Astrocyte (in vitro differentiated cells and primary cell): Measurements from ENCODE around the gene RLBP1. TPM values are rescaled to one million over a fixed set of nuclear protein-coding genes. Genes with fewer than 3 reads are reported as not detected.

Source experiments
- DNase-seq: peaks from one replicate; pipeline ENCODE4 v3.0.0-alpha.2; 2010; ENCODE audit warnings: low read depth
- FAIRE-seq: peaks from 2 replicates; lab custom pipeline; 2011; peaks lifted over from hg19 to GRCh38; lab: Jason Lieb, UNC
- H2AFZ ChIP-seq: 2 replicates; pipeline ENCODE4 v1.6.0; 2012; ENCODE audit warnings: low read depth, low read length, inconsistent platforms
- H3K27ac ChIP-seq: 2 replicates; pipeline ENCODE4 v1.5.1; 2011; ENCODE audit warnings: low read depth, low read length, inconsistent platforms
- H3K27me3 ChIP-seq: 2 replicates; pipeline ENCODE4 v1.6.0; 2011; ENCODE audit warnings: low read length, inconsistent platforms; ENCODE audit not compliant: insufficient read depth
- H3K36me3 ChIP-seq: 2 replicates; pipeline ENCODE4 v1.5.1; 2011; ENCODE audit warnings: low read length, inconsistent platforms; ENCODE audit not compliant: insufficient read depth
- H3K4me1 ChIP-seq: 2 replicates; pipeline ENCODE4 v1.5.1; 2011; ENCODE audit warnings: low read length, inconsistent platforms; ENCODE audit not compliant: insufficient read depth
- H3K4me2 ChIP-seq: 2 replicates; pipeline ENCODE4 v1.6.0; 2012; ENCODE audit warnings: low read length, inconsistent platforms
- H3K4me3 ChIP-seq: 2 replicates; pipeline ENCODE4 v1.5.1; 2011; ENCODE audit warnings: low read depth, mild to moderate bottlenecking, low read length, inconsistent platforms; ENCODE audit not compliant: insufficient read depth
- H3K79me2 ChIP-seq: 2 replicates; pipeline ENCODE4 v1.6.0; 2012; ENCODE audit warnings: mild to moderate bottlenecking, low read length, inconsistent platforms; ENCODE audit not compliant: insufficient read depth
- H3K9ac ChIP-seq: 2 replicates; pipeline ENCODE4 v1.6.0; 2012; ENCODE audit warnings: mild to moderate bottlenecking, low read length, inconsistent platforms
- H3K9me3 ChIP-seq: 2 replicates; pipeline ENCODE4 v1.5.1; 2012; ENCODE audit warnings: low read depth, mild to moderate bottlenecking, low read length, inconsistent platforms; ENCODE audit not compliant: insufficient read depth
- H4K20me1 ChIP-seq: 2 replicates; pipeline ENCODE4 v1.6.0; 2012; ENCODE audit warnings: low read length, inconsistent platforms; ENCODE audit not compliant: insufficient read depth
- H3K27ac Mint-ChIP-seq: one replicate; pipeline ENCODE4 v1.8.0; 2021; ENCODE audit warnings: mild to moderate bottlenecking, mixed read lengths; ENCODE audit not compliant: unreplicated experiment
- H3K27me3 Mint-ChIP-seq: one replicate; pipeline ENCODE4 v1.8.0; 2021; ENCODE audit warnings: low read depth, mixed read lengths; ENCODE audit not compliant: unreplicated experiment
- H3K36me3 Mint-ChIP-seq: one replicate; pipeline ENCODE4 v1.8.0; 2021; ENCODE audit warnings: low read depth, mixed read lengths; ENCODE audit not compliant: unreplicated experiment
- H3K4me1 Mint-ChIP-seq: one replicate; pipeline ENCODE4 v1.8.0; 2021; ENCODE audit warnings: low read depth, mixed read lengths; ENCODE audit not compliant: unreplicated experiment
- H3K4me3 Mint-ChIP-seq: one replicate; pipeline ENCODE4 v1.8.0; 2021; ENCODE audit warnings: mild to moderate bottlenecking, moderate library complexity, mixed read lengths; ENCODE audit not compliant: unreplicated experiment
- H3K9me3 Mint-ChIP-seq: one replicate; pipeline ENCODE4 v1.8.0; 2021; ENCODE audit warnings: mild to moderate bottlenecking, mixed read lengths; ENCODE audit not compliant: unreplicated experiment
- CTCF ChIP-seq: IDR thresholded peaks from 2 replicates; pipeline ENCODE4 v1.5.1; 2011; ENCODE audit warnings: low read depth, mild to moderate bottlenecking, inconsistent platforms, low read length, moderate library complexity; ENCODE audit not compliant: insufficient read depth
- EZH2 ChIP-seq: IDR thresholded peaks from 2 replicates; pipeline ENCODE4 v1.6.1; 2012; ENCODE audit warnings: mild to moderate bottlenecking, low read length, inconsistent platforms; ENCODE audit not compliant: insufficient read depth
- total RNA-seq: library from RNA; stranded (reverse); gene quantifications from 2 replicates; pipeline ENCODE4 v1.2.1, GENCODE V29; 2021

RLBP1 gene
- total RNA-seq, 1 donor from 2014 or later, result not detected

GRCh38 chr15:89200182-89200581 is 21.2 kb downstream of the RLBP1 start:
- no peak overlapping the region for H3K4me2 ChIP-seq

GRCh38 chr15:89199746-89200145 is 21.6 kb downstream of the RLBP1 start:
- H3K27ac ChIP-seq, result no peak overlapping the region
- TF ChIP-seq CTCF, result no peak
- TF ChIP-seq EZH2, result no peak
- Mint-ChIP-seq H3K9me3 (no peaks in the 10 kb centered on the region), H3K4me3 (no peak overlapping the region), H3K27me3 (no peaks in the 10 kb centered on the region), H3K36me3 (no peaks in the 10 kb centered on the region), H3K4me1 (peaks cover 39% of the 10 kb centered on the region), H3K27ac (no peak overlapping the region)
- H3K4me2 ChIP-seq, result no peak overlapping the region
- H3K36me3 ChIP-seq, result peaks cover 13% of the 10 kb centered on the region
- no peak overlapping the region for H3K4me3 ChIP-seq
- FAIRE-seq (no peak), DNase-seq (no peak)
- H3K79me2 ChIP-seq, result no peaks in the 10 kb centered on the region
- no peaks in the 10 kb centered on the region for H3K27me3 ChIP-seq
- no peak overlapping the region for H2AFZ ChIP-seq
- H3K4me1 ChIP-seq, result peaks cover 9% of the 10 kb centered on the region
- no peaks in the 10 kb centered on the region for H3K9me3 ChIP-seq
- no peak overlapping the region for H3K9ac ChIP-seq
- H4K20me1 ChIP-seq, result no peaks in the 10 kb centered on the region

More at GRCh38 chr15:89200182-89200581, 21.2 kb downstream of the RLBP1 start:
- Histone ChIP-seq H3K36me3 (peaks cover 9% of the 10 kb centered on the region), H3K9me3 (no peaks in the 10 kb centered on the region), H2AFZ (no peak overlapping the region), H3K9ac (no peak overlapping the region), H3K79me2 (no peaks in the 10 kb centered on the region), H4K20me1 (no peaks in the 10 kb centered on the region), H3K27ac (no peak overlapping the region), H3K4me1 (peaks cover 9% of the 10 kb centered on the region), H3K27me3 (no peaks in the 10 kb centered on the region), H3K4me3 (no peak overlapping the region)
- Mint-ChIP-seq H3K4me3 (no peak overlapping the region), H3K27me3 (no peaks in the 10 kb centered on the region), H3K4me1 (peaks cover 39% of the 10 kb centered on the region), H3K36me3 (no peaks in the 10 kb centered on the region), H3K9me3 (no peaks in the 10 kb centered on the region), H3K27ac (no peak overlapping the region)
- FAIRE-seq (no peak), DNase-seq (no peak)
- TF ChIP-seq CTCF (no peak), EZH2 (no peak)

- no peak overlapping the region for H3K4me3 Mint-ChIP-seq
These were observed 22.4 kb downstream of the RLBP1 start for GRCh38 chr15:89198934-89199333.

More at GRCh38 chr15:89198934-89199333, 22.4 kb downstream of the RLBP1 start:
- TF ChIP-seq EZH2 (no peak), CTCF (no peak)
- Histone ChIP-seq H3K4me1 (peaks cover 6% of the 10 kb centered on the region), H3K9me3 (no peaks in the 10 kb centered on the region), H3K4me2 (no peak overlapping the region), H3K79me2 (no peaks in the 10 kb centered on the region), H2AFZ (no peak overlapping the region), H4K20me1 (no peaks in the 10 kb centered on the region), H3K36me3 (peaks cover 16% of the 10 kb centered on the region), H3K9ac (no peak overlapping the region), H3K4me3 (no peak overlapping the region), H3K27ac (no peak overlapping the region), H3K27me3 (no peaks in the 10 kb centered on the region)
- H3K4me1 Mint-ChIP-seq, result peaks cover 37% of the 10 kb centered on the region
- DNase-seq (no peak), FAIRE-seq (no peak)
- H3K36me3 Mint-ChIP-seq, result no peaks in the 10 kb centered on the region
- no peak overlapping the region for H3K27ac Mint-ChIP-seq
- H3K9me3 Mint-ChIP-seq, result no peaks in the 10 kb centered on the region
- no peaks in the 10 kb centered on the region for H3K27me3 Mint-ChIP-seq
